GM21360 (cell line): ENCODE data around the gene NFYC.

ENCODE experiments used
- ATAC-seq: cut with Tn5 transposase; IDR thresholded peaks from one replicate; pipeline ENCODE4 v1.9.1; 2021; ENCODE audit warnings: mild to moderate bottlenecking, moderate library complexity; ENCODE audit not compliant: unreplicated experiment

Gene NFYC

DNA sequence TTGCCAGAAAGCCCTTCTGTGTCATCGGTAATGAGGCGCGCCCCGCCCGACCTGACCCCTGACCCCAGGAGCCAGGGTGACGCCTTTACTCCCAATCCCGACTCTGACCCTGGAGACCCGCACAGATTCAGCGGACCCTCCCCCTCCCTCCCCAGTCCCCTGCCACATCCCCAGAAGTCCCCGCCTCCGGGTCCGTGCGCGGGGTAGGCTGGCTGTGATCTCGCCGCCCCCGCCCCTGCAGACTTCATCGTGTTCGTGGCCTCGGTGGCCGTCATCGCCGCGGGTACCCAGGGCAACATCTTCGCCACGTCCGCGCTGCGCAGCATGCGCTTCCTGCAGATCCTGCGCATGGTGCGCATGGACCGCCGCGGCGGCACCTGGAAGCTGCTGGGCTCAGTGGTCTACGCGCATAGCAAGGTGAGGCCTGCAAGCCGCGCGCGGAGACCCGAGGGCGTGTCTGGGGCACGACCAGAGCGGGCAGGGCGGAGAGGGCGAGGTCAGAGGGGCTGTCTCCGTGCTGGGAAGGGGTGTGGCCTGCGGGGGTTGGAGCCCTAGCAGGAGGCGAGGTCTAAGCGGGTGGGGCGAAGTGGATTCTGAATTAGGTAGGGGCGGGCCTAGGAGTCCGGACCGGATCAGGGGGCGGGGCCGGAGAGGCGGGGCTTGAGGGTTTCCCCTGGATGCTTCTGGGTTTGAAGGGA lies 126.9 kb downstream of the NFYC start:
- peak; percentile 70 for ATAC-seq

DNA sequence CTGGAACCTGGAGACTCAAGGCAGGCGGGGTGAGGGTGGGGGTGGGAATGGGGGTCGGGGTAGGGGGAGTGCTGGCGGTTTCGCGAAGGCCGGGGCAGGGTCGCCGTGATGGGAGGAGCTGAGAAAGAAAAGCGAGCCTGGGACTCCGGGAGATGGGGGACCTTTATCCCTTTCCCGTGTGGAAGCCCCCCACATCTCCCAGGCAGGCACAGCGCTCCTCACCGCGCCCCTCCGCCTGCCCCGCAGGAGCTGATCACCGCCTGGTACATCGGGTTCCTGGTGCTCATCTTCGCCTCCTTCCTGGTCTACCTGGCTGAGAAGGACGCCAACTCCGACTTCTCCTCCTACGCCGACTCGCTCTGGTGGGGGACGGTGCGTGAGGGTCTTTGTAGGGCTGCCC lies 127.6 kb downstream of the NFYC start:
- ATAC-seq: no peak

- no peak for ATAC-seq
Measured at GRCh38 chr1:40820251-40820797, 128.8 kb downstream of the NFYC start.
